HepG2 (cell line): Measurements from ENCODE around the gene TMEM131.

ENCODE experiments used
- FOXA1 ChIP-seq, 2 experiments: fragments of 450-650 bp in 1 of 2; sonication (generic) in 1 of 2; formaldehyde crosslinking in 1 of 2; IDR thresholded peaks; 2 replicates each; pipeline versions ENCODE4 v1.4.0 to v1.6.1; 2016 to 2020; ENCODE audit warnings: missing genetic modification reagents in 1 of 2
- KLF16 ChIP-seq, 2 experiments: sonication (generic) in 1 of 2; formaldehyde crosslinking in 1 of 2; IDR thresholded peaks; 2 replicates each; pipeline versions ENCODE4 v1.6.1 to v1.8.0; 2016 to 2023; ENCODE audit warnings: missing genetic modification reagents in 2 of 2, missing compliant biosample characterization in 1 of 2
- POLR2AphosphoS5 ChIP-seq: IDR thresholded peaks from 2 replicates; pipeline ENCODE4 v1.6.1; 2012; ENCODE audit warnings: low read depth, low read length
- ZNF24 ChIP-seq: fragments of 450-650 bp; IDR thresholded peaks from 2 replicates; pipeline ENCODE4 v1.6.1; 2017; ENCODE audit warnings: antibody characterized with exemption, mild to moderate bottlenecking
- ZNF460 ChIP-seq: sonication (generic); formaldehyde crosslinking; IDR thresholded peaks from 2 replicates; pipeline ENCODE4 v1.5.1; 2020; ENCODE audit warnings: missing genetic modification reagents, mild to moderate bottlenecking, borderline replicate concordance
- ZNF549 ChIP-seq: sonication (generic); formaldehyde crosslinking; IDR thresholded peaks from 2 replicates; pipeline ENCODE4 v1.5.0; 2020; ENCODE audit warnings: missing genetic modification reagents

DNA sequence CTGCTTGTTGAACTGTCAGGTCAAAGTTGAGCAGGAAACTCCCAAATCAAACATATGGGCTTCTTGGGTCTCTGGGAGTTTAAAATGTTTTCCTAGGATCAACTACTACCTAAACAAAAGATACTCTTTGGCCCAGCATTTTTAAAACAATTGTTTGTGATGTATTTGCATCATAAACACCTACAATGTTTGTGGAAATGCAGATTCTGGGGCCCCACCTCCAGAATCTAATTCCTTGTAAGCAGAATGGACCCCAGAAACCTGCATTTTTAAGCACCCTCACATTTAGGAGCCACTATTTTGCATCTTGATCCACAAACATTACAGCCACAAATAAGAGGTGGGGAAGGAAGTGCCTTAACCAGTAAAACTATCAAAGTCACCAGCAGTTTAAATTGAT, 104.1 kb downstream of the TMEM131 start:
- TF ChIP-seq ZNF24 = no peak
- no peak for TF ChIP-seq ZNF460
- TF ChIP-seq ZNF549 = no peak
- TF ChIP-seq POLR2AphosphoS5 = no peak
- no peak for TF ChIP-seq FOXA1 (IDR thresholded peaks at IDR 0.05)
- no peak for TF ChIP-seq FOXA1 (CRISPR knock-in tag; IDR thresholded peaks at IDR 0.05)
- TF ChIP-seq KLF16 (CRISPR knock-in tag; IDR thresholded peaks at IDR 0.05) = no peak
